ENCODE measurements around the gene IFT88. TPM values are rescaled to one million over a fixed set of nuclear protein-coding genes. Genes with fewer than 3 reads are reported as not detected.

IFT88 gene
- total RNA-seq, 1 experiment from 2014 or later = 5.2 TPM

DNA sequence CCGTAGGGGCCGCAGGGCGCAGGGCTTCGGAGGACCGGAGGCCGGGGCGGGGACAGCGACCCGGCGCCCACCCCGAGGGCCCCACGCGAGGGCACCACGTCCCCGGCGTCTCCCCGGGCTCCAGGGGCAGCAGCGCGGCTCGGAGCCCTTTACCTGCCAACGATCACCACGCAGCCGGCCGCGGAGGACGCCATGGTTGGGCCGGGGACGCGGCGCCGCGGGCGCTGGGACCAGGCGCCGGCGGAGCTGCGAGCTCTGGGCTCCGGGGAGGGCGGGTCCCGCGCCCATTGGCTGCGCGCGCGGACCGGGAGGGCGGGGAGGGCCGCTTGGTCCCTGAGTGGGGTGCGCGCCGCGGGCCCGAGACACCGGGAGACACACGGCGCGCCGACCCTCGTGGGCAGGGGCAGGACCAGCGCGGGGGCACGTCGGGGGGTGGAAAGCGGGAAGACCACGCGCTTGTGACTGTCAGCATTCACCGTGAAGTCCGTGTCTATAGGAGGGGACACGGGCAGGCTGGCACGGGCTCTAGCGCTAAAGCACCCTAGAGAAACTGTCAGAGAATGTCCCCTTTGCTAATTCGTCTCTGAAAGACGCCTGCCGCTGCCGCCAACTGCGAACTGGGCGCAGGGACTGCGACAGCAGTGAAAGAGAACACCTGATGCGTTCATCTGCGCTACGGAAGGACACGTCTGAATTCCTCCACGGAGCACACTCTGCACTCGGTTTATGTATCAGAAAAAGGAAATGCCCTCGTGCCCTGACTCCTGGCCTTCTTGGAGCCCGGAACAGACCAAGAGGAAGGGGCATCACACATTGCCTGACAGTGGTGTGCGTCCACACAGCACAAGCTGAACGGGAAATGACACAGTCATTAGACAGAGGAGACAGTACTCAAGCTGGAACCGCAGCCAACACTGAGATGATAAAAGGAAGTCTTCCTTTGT is 41.1 kb upstream of the IFT88 start, which contains the start of gene CRYL1:
Gene CRYL1, minus strand, starts transcription at position 257 of the 944 bp plus-strand sequence. Its CDS starts 63 bp downstream, at position 194.
- no peak within 1 kb of the TSS for H3K4ac ChIP-seq (ENCODE audit: low read depth, low read length)
- no peaks in the 10 kb centered on the region for H3K79me1 ChIP-seq (ENCODE audit: insufficient read depth, low read depth, low read length, poor library complexity, severe bottlenecking)
- no peak within 1 kb of the TSS for H3K18ac ChIP-seq (ENCODE audit: insufficient read length, low read depth, low read length)
- H3K27me3 ChIP-seq (ENCODE audit: insufficient read depth, low read length) = peaks cover 11% of the 10 kb centered on the region; the same call in 1 of the 2 replicates
- H2BK120ac ChIP-seq (ENCODE audit: low read depth, low read length, poor library complexity, severe bottlenecking) = peak within 1 kb of the TSS; percentile 41
- H3K4me2 ChIP-seq (ENCODE audit: insufficient read depth, insufficient read length, low read length) = peak within 1 kb of the TSS; percentile 74
- no CpG with 5 or more reads among the region's 89 CpGs for WGBS (ENCODE audit: extremely low coverage, insufficient read length, low lambda C conversion rate)
- H3K23ac ChIP-seq (ENCODE audit: insufficient read length, low read depth, low read length) = no peak within 1 kb of the TSS
- H2BK15ac ChIP-seq (ENCODE audit: low read depth, low read length) = no peak within 1 kb of the TSS
- no peak within 1 kb of the TSS for H2BK5ac ChIP-seq (ENCODE audit: insufficient read length, low read length)
- Mint-ChIP-seq H3K9me3 (peaks cover 4 to 8% of the 10 kb centered on the region in 2 experiments; a peak in 3 of 5 replicates), H3K36me3 (ENCODE audit: insufficient read depth in 1 of 3, low read depth in 3 of 3) (peaks cover 0 to 6% (median 0%) of the 10 kb centered on the region in 3 experiments; a peak in 1 of 7 replicates), H3K27ac (no peak within 1 kb of the TSS), H3K4me3 (peak within 1 kb of the TSS; percentile 65 to 84), H3K4me1 (peaks cover 23 to 43% of the 10 kb centered on the region in 2 experiments), H3K27me3 (ENCODE audit: low read depth) (peaks cover 65% of the 10 kb centered on the region)
- no peak within 1 kb of the TSS for H3K27ac ChIP-seq (ENCODE audit: insufficient read length, low read depth, low read length)
- no peak within 1 kb of the TSS for H2AK5ac ChIP-seq (ENCODE audit: insufficient read length, low read length)
- no peak within 1 kb of the TSS for H2BK12ac ChIP-seq (ENCODE audit: insufficient read length, low read depth, low read length)
- H4K20me1 ChIP-seq (ENCODE audit: control insufficient read depth, insufficient read depth, insufficient read length) = no peaks in the 10 kb centered on the region
- TF ChIP-seq, protein P1, sequence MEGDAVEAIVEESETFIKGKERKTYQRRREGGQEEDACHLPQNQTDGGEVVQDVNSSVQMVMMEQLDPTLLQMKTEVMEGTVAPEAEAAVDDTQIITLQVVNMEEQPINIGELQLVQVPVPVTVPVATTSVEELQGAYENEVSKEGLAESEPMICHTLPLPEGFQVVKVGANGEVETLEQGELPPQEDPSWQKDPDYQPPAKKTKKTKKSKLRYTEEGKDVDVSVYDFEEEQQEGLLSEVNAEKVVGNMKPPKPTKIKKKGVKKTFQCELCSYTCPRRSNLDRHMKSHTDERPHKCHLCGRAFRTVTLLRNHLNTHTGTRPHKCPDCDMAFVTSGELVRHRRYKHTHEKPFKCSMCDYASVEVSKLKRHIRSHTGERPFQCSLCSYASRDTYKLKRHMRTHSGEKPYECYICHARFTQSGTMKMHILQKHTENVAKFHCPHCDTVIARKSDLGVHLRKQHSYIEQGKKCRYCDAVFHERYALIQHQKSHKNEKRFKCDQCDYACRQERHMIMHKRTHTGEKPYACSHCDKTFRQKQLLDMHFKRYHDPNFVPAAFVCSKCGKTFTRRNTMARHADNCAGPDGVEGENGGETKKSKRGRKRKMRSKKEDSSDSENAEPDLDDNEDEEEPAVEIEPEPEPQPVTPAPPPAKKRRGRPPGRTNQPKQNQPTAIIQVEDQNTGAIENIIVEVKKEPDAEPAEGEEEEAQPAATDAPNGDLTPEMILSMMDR (conservative IDR thresholded peaks at IDR 0.05) = no peak
- peaks cover 3% of the 10 kb centered on the region; the same call in 1 of the 2 replicates for H3K4me1 ChIP-seq (ENCODE audit: insufficient read depth, low read length)
- H4K91ac ChIP-seq (ENCODE audit: insufficient read length, low read depth, low read length) = no peak within 1 kb of the TSS
- H4K5ac ChIP-seq (ENCODE audit: insufficient read length, low read depth, low read length) = no peak within 1 kb of the TSS
- H2AFZ ChIP-seq (ENCODE audit: low read length) = no peak within 1 kb of the TSS
- H3K23me2 ChIP-seq (ENCODE audit: insufficient read length, low read depth, low read length, poor library complexity, severe bottlenecking) = peaks cover 6% of the 10 kb centered on the region
- H3T11ph ChIP-seq (ENCODE audit: low read length) = no peak within 1 kb of the TSS
- DNase-seq = peak; percentile 45
- H3K9me3 ChIP-seq (ENCODE audit: control insufficient read depth, low read depth, low read length) = no peaks in the 10 kb centered on the region
- H3K9ac ChIP-seq (ENCODE audit: extremely low read depth, insufficient read length, low read length) = no peak within 1 kb of the TSS
- no peaks in the 10 kb centered on the region for H3K79me2 ChIP-seq (ENCODE audit: insufficient read depth, low read length)
- H2BK20ac ChIP-seq (ENCODE audit: low read depth, low read length, poor library complexity, severe bottlenecking) = no peak within 1 kb of the TSS
- H3K56ac ChIP-seq (ENCODE audit: insufficient read length, low read depth, low read length) = no peak within 1 kb of the TSS
- no peak within 1 kb of the TSS for H4K8ac ChIP-seq (replicated peaks; ENCODE audit: insufficient read length, low read depth, low read length)
- no peak within 1 kb of the TSS; the same call in 1 of the 2 replicates for H3K14ac ChIP-seq (ENCODE audit: insufficient read depth, low read length)

All from H9 (cell line).